GM12872 (cell line): ENCODE measurements around the gene GRM7.

Experiments
- CTCF ChIP-seq: IDR thresholded peaks from 3 replicates; pipeline ENCODE4 v1.5.1; 2011; ENCODE audit warnings: low read depth, mild to moderate bottlenecking, low read length, moderate library complexity; ENCODE audit not compliant: insufficient read depth

The GRM7 gene

GRCh38 chr3:7520593-7520992, 659.7 kb downstream of the GRM7 start:
- no peak for TF ChIP-seq CTCF

GRCh38 chr3:7536510-7536909, 675.6 kb downstream of the GRM7 start:
- TF ChIP-seq CTCF = no peak

- TF ChIP-seq CTCF = no peak
Observed at GRCh38 chr3:7536921-7537320, 676.0 kb downstream of the GRM7 start.

GRCh38 chr3:7543294-7543880, 682.5 kb downstream of the GRM7 start:
- TF ChIP-seq CTCF = no peak

GRCh38 chr3:7545334-7545733, 684.4 kb downstream of the GRM7 start:
- TF ChIP-seq CTCF = no peak

- peak; percentile 2; the same call in 1 of the 3 replicates for TF ChIP-seq CTCF
Observed at GRCh38 chr3:7546253-7546652, 685.3 kb downstream of the GRM7 start.

- TF ChIP-seq CTCF = no peak
Observed at GRCh38 chr3:7547826-7548225, 686.9 kb downstream of the GRM7 start.
